ENCODE measurements around the gene CAMK2A.

Gene CAMK2A

DNA sequence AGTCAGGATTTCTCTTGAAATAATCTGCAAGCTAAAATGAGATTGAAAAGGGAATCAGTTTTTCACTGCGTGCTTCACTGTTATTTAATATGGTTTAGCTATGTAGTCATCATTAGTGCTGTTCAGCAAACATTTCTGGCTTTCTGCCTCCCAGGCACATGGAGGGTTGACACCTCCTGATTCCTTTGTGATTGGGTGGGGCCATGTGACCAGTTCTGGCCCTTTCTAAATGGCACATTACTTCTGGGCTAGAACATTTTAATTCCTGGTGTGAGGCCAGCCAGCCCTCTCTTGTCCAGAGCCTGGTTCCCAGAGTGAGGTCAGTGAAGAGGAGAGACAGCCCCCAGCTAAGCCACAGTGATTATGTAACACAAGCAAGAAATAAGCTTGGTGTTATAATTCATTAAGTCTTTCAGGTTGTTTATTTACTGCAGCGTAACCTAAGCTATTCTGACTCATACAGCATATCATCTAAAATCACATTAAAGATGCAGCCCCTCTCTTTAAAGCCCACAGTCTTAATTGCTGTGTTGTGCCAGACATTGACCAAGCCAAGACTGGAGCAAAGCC is 30.6 kb upstream of the CAMK2A start (continued):
- TF ChIP-seq ZXDB (tag by site-specific recombination; IDR thresholded peaks at IDR 0.05) = no peak
- TF ChIP-seq ZBTB10 (tag by site-specific recombination; IDR thresholded peaks at IDR 0.05) = no peak
- no peak for TF ChIP-seq SCRT1 (tag by site-specific recombination; IDR thresholded peaks at IDR 0.05; ENCODE audit: borderline replicate concordance)

DNA sequence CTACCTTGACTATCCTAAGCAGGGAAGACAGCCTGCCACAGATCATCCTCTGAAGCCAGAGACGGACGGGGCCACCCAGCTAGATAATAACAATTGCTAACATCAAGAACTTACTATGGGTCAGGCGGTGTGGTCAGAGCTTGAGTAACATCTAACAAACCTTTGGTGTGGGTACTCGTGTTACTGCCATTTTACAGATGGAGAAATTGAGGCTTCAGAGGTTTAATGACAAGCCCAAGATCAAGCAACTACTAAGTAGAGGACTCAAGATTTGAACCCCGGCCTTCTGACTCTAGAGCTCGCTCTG is 29.9 kb upstream of the CAMK2A start:
- TF ChIP-seq, protein P1, sequence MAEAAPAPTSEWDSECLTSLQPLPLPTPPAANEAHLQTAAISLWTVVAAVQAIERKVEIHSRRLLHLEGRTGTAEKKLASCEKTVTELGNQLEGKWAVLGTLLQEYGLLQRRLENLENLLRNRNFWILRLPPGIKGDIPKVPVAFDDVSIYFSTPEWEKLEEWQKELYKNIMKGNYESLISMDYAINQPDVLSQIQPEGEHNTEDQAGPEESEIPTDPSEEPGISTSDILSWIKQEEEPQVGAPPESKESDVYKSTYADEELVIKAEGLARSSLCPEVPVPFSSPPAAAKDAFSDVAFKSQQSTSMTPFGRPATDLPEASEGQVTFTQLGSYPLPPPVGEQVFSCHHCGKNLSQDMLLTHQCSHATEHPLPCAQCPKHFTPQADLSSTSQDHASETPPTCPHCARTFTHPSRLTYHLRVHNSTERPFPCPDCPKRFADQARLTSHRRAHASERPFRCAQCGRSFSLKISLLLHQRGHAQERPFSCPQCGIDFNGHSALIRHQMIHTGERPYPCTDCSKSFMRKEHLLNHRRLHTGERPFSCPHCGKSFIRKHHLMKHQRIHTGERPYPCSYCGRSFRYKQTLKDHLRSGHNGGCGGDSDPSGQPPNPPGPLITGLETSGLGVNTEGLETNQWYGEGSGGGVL (tag by site-specific recombination; IDR thresholded peaks at IDR 0.05) = no peak
- TF ChIP-seq ZNF112 (tag by site-specific recombination; IDR thresholded peaks at IDR 0.05) = no peak
- TF ChIP-seq, protein P2, sequence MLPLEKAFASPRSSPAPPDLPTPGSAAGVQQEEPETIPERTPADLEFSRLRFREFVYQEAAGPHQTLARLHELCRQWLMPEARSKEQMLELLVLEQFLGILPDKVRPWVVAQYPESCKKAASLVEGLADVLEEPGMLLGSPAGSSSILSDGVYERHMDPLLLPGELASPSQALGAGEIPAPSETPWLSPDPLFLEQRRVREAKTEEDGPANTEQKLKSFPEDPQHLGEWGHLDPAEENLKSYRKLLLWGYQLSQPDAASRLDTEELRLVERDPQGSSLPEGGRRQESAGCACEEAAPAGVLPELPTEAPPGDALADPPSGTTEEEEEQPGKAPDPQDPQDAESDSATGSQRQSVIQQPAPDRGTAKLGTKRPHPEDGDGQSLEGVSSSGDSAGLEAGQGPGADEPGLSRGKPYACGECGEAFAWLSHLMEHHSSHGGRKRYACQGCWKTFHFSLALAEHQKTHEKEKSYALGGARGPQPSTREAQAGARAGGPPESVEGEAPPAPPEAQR (tag by site-specific recombination; IDR thresholded peaks at IDR 0.05) = no peak
- no peak for TF ChIP-seq OVOL3 (tag by site-specific recombination; IDR thresholded peaks at IDR 0.05)
- TF ChIP-seq HOXC10 (CRISPR knock-in tag; IDR thresholded peaks at IDR 0.05) = no peak
- TF ChIP-seq ZNF629 (tag by site-specific recombination; IDR thresholded peaks at IDR 0.05) = no peak
- no peak for TF ChIP-seq FEZF1 (tag by site-specific recombination; IDR thresholded peaks at IDR 0.05)
- TF ChIP-seq ZNF214 (tag by site-specific recombination; IDR thresholded peaks at IDR 0.05; ENCODE audit: borderline replicate concordance) = no peak
- no peak for TF ChIP-seq ZNF654 (tag by site-specific recombination; IDR thresholded peaks at IDR 0.05; ENCODE audit: low read depth)
- no peak for TF ChIP-seq ZNF660 (tag by site-specific recombination; IDR thresholded peaks at IDR 0.05)
- no peak for TF ChIP-seq ZFP41 (tag by site-specific recombination; IDR thresholded peaks at IDR 0.05; ENCODE audit: borderline replicate concordance)
- no peak for TF ChIP-seq ZBTB49 (tag by site-specific recombination; IDR thresholded peaks at IDR 0.05; ENCODE audit: low read depth)
- TF ChIP-seq HIC1 (tag by site-specific recombination; IDR thresholded peaks at IDR 0.05) = no peak
- TF ChIP-seq ZNF23 (tag by site-specific recombination; IDR thresholded peaks at IDR 0.05; ENCODE audit: borderline replicate concordance) = no peak
- no peak for TF ChIP-seq ZNF138 (tag by site-specific recombination; IDR thresholded peaks at IDR 0.05; ENCODE audit: borderline replicate concordance)
- TF ChIP-seq ZIC2 (tag by site-specific recombination; IDR thresholded peaks at IDR 0.05) = no peak
- TF ChIP-seq ZNF707 (tag by site-specific recombination; IDR thresholded peaks at IDR 0.05) = no peak
- TF ChIP-seq ZNF488 (tag by site-specific recombination; IDR thresholded peaks at IDR 0.05) = no peak
- no peak for TF ChIP-seq BCL11A (tag by site-specific recombination; IDR thresholded peaks at IDR 0.05; ENCODE audit: low read depth)
- no peak overlapping the region for H3K27ac ChIP-seq (ENCODE audit: extremely low read depth, low read depth, low read length)
- CTCF ChIA-PET = interaction anchor here (1.0 to 1.4 kb wide), 2 partner anchors 11 to 30 kb away, joined by 3 read pairs; no protein-coding TSS in a partner anchor
- no peaks in the 10 kb centered on the region for H3K9me3 ChIP-seq (ENCODE audit: control insufficient read depth, insufficient read depth, low read depth, low read length)
- no peak overlapping the region for H3K4me3 ChIP-seq (ENCODE audit: low read depth, low read length)
- POLR2A ChIA-PET = interaction anchor here (0.5 to 1.3 kb wide), 3 partner anchors 24 to 148 kb away, joined by 4 to 7 read pairs (median 5); partner anchors contain the start of gene TCOF1
- H3K4me1 ChIP-seq (ENCODE audit: control insufficient read depth, insufficient read depth, low read length) = peaks cover 7% of the 10 kb centered on the region
- H3K36me3 ChIP-seq (ENCODE audit: control insufficient read depth in 2 of 2, insufficient read depth in 1 of 2, low read length in 2 of 2) = no peaks in the 10 kb centered on the region

Measured in HEK293 (cell line).